OCI-LY7 (cell line): ENCODE results near the gene OSCP1. TPM values are rescaled to one million over a fixed set of nuclear protein-coding genes. Genes with fewer than 3 reads are reported as not detected.

ENCODE experiments used
- BruUV-seq: library from RNA; stranded (reverse); fragments of 400-500 nt; replicated peaks from 2 replicates; lab custom pipeline; 2021; lab: Mats Ljungman, UMichigan
- CTCF ChIA-PET: fragments of 300-600 bp; sonication (Branson Sonifier 250); formaldehyde crosslinking; loops from one replicate; lab custom pipeline; 2022; ENCODE audit warnings: antibody characterized with exemption; ENCODE audit not compliant: unreplicated experiment; lab: Charles Lee
- POLR2A ChIA-PET: fragments of 300-600 bp; sonication (Branson Sonifier 250); formaldehyde crosslinking; loops from one replicate; lab custom pipeline; 2022; ENCODE audit warnings: antibody characterized with exemption; lab: Charles Lee
- DNase-seq: peaks from one replicate; pipeline ENCODE4 v3.0.0-alpha.2; 2015; ENCODE audit warnings: low spot score
- H2AFZ ChIP-seq: fragments of 200-600 bp; sonication (generic), shearing (Covaris generic); 2 replicates; pipeline ENCODE4 v1.6.1; 2014; ENCODE audit warnings: mild to moderate bottlenecking, antibody characterized with exemption, low read length, moderate library complexity
- H3K27ac ChIP-seq: fragments of 200-600 bp; sonication (generic); 2 replicates; pipeline ENCODE4 v1.5.1; 2014; ENCODE audit warnings: mixed run types, low read depth, mild to moderate bottlenecking, moderate library complexity, low read length, inconsistent platforms; ENCODE audit not compliant: poor library complexity, severe bottlenecking
- H3K36me3 ChIP-seq: fragments of 200-600 bp; sonication (generic); 2 replicates; pipeline ENCODE4 v1.6.1; 2014; ENCODE audit warnings: mild to moderate bottlenecking, antibody characterized with exemption, low read length, moderate library complexity, mixed read lengths; ENCODE audit not compliant: insufficient read depth
- H3K4me1 ChIP-seq: fragments of 200-600 bp; sonication (generic); 2 replicates; pipeline ENCODE4 v1.5.1; 2014; ENCODE audit warnings: mild to moderate bottlenecking, low read length; ENCODE audit not compliant: insufficient read depth, poor library complexity, severe bottlenecking
- H3K4me2 ChIP-seq: fragments of 200-600 bp; sonication (generic); 2 replicates; pipeline ENCODE4 v1.6.1; 2014; ENCODE audit warnings: mild to moderate bottlenecking, low read length
- H3K4me3 ChIP-seq: fragments of 200-600 bp; sonication (generic); 2 replicates; pipeline ENCODE4 v1.5.1; 2014; ENCODE audit warnings: mild to moderate bottlenecking, low read depth, low read length; ENCODE audit not compliant: poor library complexity, severe bottlenecking
- H3K79me2 ChIP-seq: fragments of 200-600 bp; sonication (generic); 2 replicates; pipeline ENCODE4 v1.6.1; 2016; ENCODE audit warnings: low read depth, mild to moderate bottlenecking, low read length, moderate library complexity, mixed read lengths; ENCODE audit not compliant: insufficient read depth
- H3K9me2 ChIP-seq: fragments of 200-600 bp; sonication (generic); 2 replicates; pipeline ENCODE4 v1.6.1; 2016; ENCODE audit warnings: mild to moderate bottlenecking, low read length, mixed read lengths; ENCODE audit not compliant: insufficient read depth
- H3K9me3 ChIP-seq: fragments of 200-600 bp; sonication (generic); 2 replicates; pipeline ENCODE4 v1.6.1; 2014; ENCODE audit warnings: mild to moderate bottlenecking, mixed run types, low read length, mixed read lengths
- H4K20me1 ChIP-seq: fragments of 200-600 bp; sonication (generic); 2 replicates; pipeline ENCODE4 v1.6.1; 2014; ENCODE audit warnings: mild to moderate bottlenecking, antibody characterized with exemption, low read length, moderate library complexity, mixed read lengths; ENCODE audit not compliant: insufficient read depth
- CTCF ChIP-seq: fragments of 200-600 bp; sonication (generic); conservative IDR thresholded peaks from 2 replicates; pipeline ENCODE4 v1.5.1; 2014; ENCODE audit warnings: mild to moderate bottlenecking, antibody characterized with exemption, low read length, moderate library complexity, mixed read lengths
- EZH2phosphoT487 ChIP-seq: fragments of 200-600 bp; sonication (generic); IDR thresholded peaks from 2 replicates; pipeline ENCODE4 v1.6.1; 2018; ENCODE audit warnings: low read depth, borderline replicate concordance, mild to moderate bottlenecking, mixed run types, antibody characterized with exemption, low read length, moderate library complexity, mixed read lengths
- intact Hi-C: fragments of 100-400 bp; cut with micrococcal nuclease; formaldehyde crosslinking; loops from one replicate; pipeline ENCODE4 v1.10.0; 2022; ENCODE audit not compliant: unreplicated experiment
- total RNA-seq, 2 experiments: library from RNA; depleted of rRNA in 1 of 2; stranded (reverse); fragments of >200 nt in 1 of 2; shearing (Covaris generic) in 1 of 2; gene quantifications; 2 replicates each; pipeline ENCODE4 v1.2.3, GENCODE V29; 2014 to 2022

OSCP1 gene
- total RNA-seq, 2 experiments from 2014 or later: 0.82 to 3.5 TPM

GRCh38 chr1:36453600-36454388 is 3.5 kb upstream of the OSCP1 start:
- Histone ChIP-seq H3K9me2 (no peaks in the 10 kb centered on the region), H4K20me1 (no peaks in the 10 kb centered on the region), H3K79me2 (no peaks in the 10 kb centered on the region), H3K9me3 (no peaks in the 10 kb centered on the region), H3K36me3 (peaks cover 50% of the 10 kb centered on the region), H3K4me3 (no peak overlapping the region), H3K4me1 (peaks cover 9% of the 10 kb centered on the region), H2AFZ (no peak overlapping the region), H3K27ac (no peak overlapping the region), H3K4me2 (no peak overlapping the region)
- no peak for DNase-seq
- no peak for TF ChIP-seq CTCF
- ChIA-PET CTCF (no interaction called here), POLR2A (interaction anchor here (1.5 kb wide), 1 partner anchor 25 kb away, joined by 3 read pairs; no protein-coding TSS in a partner anchor)
- intact Hi-C loops: no loop called here
- BruUV-seq: no TSS peak

GRCh38 chr1:36453051-36453450 is 2.8 kb upstream of the OSCP1 start:
- Histone ChIP-seq H4K20me1 (no peaks in the 10 kb centered on the region), H3K79me2 (no peaks in the 10 kb centered on the region), H3K4me1 (peaks cover 9% of the 10 kb centered on the region), H3K9me2 (no peaks in the 10 kb centered on the region), H3K9me3 (no peaks in the 10 kb centered on the region), H3K4me3 (no peak overlapping the region), H2AFZ (no peak overlapping the region), H3K27ac (no peak overlapping the region), H3K36me3 (peaks cover 42% of the 10 kb centered on the region), H3K4me2 (no peak overlapping the region)
- no TSS peak for BruUV-seq
- intact Hi-C loops: no loop called here
- TF ChIP-seq CTCF: no peak
- no peak for TF ChIP-seq EZH2phosphoT487
- POLR2A ChIA-PET: no interaction called here
- CTCF ChIA-PET: no interaction called here
- DNase-seq: no peak

GRCh38 chr1:36450919-36451305 is 661 bp upstream of the OSCP1 start:
- no peaks in the 10 kb centered on the region for H3K79me2 ChIP-seq
- DNase-seq: no peak
- H3K36me3 ChIP-seq: peaks cover 23% of the 10 kb centered on the region
- H3K27ac ChIP-seq: peak overlapping the region; percentile 26
- TF ChIP-seq EZH2phosphoT487: no peak
- TF ChIP-seq CTCF: no peak
- POLR2A ChIA-PET: interaction anchor here (0.6 to 1.3 kb wide), 6 partner anchors 16 to 676 kb away, joined by 3 to 5 read pairs (median 4); no protein-coding TSS in a partner anchor
- intact Hi-C loops: no loop called here
- TSS peak; percentile 94 for BruUV-seq
- H3K9me3 ChIP-seq: no peaks in the 10 kb centered on the region
- H3K9me2 ChIP-seq: no peaks in the 10 kb centered on the region
- CTCF ChIA-PET: no interaction called here
- H3K4me3 ChIP-seq: peak overlapping the region; percentile 75
- H4K20me1 ChIP-seq: no peaks in the 10 kb centered on the region
- H3K4me2 ChIP-seq: peak overlapping the region; percentile 88
- peak overlapping the region; percentile 96 for H2AFZ ChIP-seq
- peaks cover 9% of the 10 kb centered on the region for H3K4me1 ChIP-seq
